ENCODE data around the gene PCYT1A. TPM values are rescaled to one million over a fixed set of nuclear protein-coding genes. Genes with fewer than 3 reads are reported as not detected.
"Not testable (repeated sequence)": the region's sequence is repeated elsewhere in the genome, so short reads cannot be mapped to it uniquely, and the experiment has no call there.

PCYT1A gene
- total RNA-seq, 2 experiments from 2014 or later = 73.3 to 74.9 TPM

- Mint-ChIP-seq H3K36me3 (ENCODE audit: low read depth) (peaks cover 2% of the 10 kb centered on the region), H3K27me3 (no peaks in the 10 kb centered on the region)
Observed at GRCh38 chr3:196192036-196192523, 95.4 kb downstream of the PCYT1A start.

GRCh38 chr3:196189566-196190347 lies 97.8 kb downstream of the PCYT1A start:
- Mint-ChIP-seq H3K4me3 (no peak overlapping the region), H3K27ac (no peak overlapping the region), H3K36me3 (ENCODE audit: low read depth) (peaks cover 2% of the 10 kb centered on the region), H3K4me1 (peaks cover 52% of the 10 kb centered on the region), H3K27me3 (no peaks in the 10 kb centered on the region), H3K9me3 (no peaks in the 10 kb centered on the region)
- ChIA-PET CTCF (interaction anchor here (1.4 kb wide), 1 partner anchor 10 kb away, joined by 3 read pairs; no protein-coding TSS in a partner anchor), POLR2A (interaction anchor here (0.9 to 5.1 kb wide), 3 partner anchors 9 to 111 kb away, joined by 3 to 71 read pairs (median 3); no protein-coding TSS in a partner anchor)
- DNase-seq = no peak

More at GRCh38 chr3:196192036-196192523, 95.4 kb downstream of the PCYT1A start:
- Mint-ChIP-seq H3K27ac (peak overlapping the region; percentile 95), H3K4me3 (peak overlapping the region; percentile 34), H3K9me3 (no peaks in the 10 kb centered on the region), H3K4me1 (peaks cover 58% of the 10 kb centered on the region)
- ChIA-PET CTCF (interaction anchor here (0.6 to 9.5 kb wide), 7 partner anchors 9 to 342 kb away, joined by 3 to 167 read pairs (median 5); no protein-coding TSS in a partner anchor), POLR2A (interaction anchor here (0.9 to 9.4 kb wide), 4 partner anchors 11 to 520 kb away, joined by 3 to 158 read pairs (median 37); partner anchors contain the start of genes CEP19, PIGX and TFRC)
- peak; percentile 58 for DNase-seq

- H3K27ac Mint-ChIP-seq = peak overlapping the region; percentile 80
- no peaks in the 10 kb centered on the region for H3K36me3 Mint-ChIP-seq (ENCODE audit: low read depth)
- H3K27me3 Mint-ChIP-seq = no peaks in the 10 kb centered on the region
- peak overlapping the region; percentile 33 for H3K4me3 Mint-ChIP-seq
- H3K9me3 Mint-ChIP-seq = no peaks in the 10 kb centered on the region
- POLR2A ChIA-PET = interaction anchor here (1.0 to 11.2 kb wide), 5 partner anchors 10 to 112 kb away, joined by 3 to 237 read pairs (median 4); no protein-coding TSS in a partner anchor
- CTCF ChIA-PET = interaction anchor here (0.6 to 1.8 kb wide), 5 partner anchors 10 to 113 kb away, joined by 3 to 7 read pairs (median 3); no protein-coding TSS in a partner anchor
- peak; percentile 50 for DNase-seq
- peaks cover 49% of the 10 kb centered on the region for H3K4me1 Mint-ChIP-seq
Observed at GRCh38 chr3:196186651-196187573, 100.6 kb downstream of the PCYT1A start.

GRCh38 chr3:196184881-196185280 lies 102.6 kb downstream of the PCYT1A start:
- H3K27me3 Mint-ChIP-seq = no peaks in the 10 kb centered on the region
- H3K9me3 Mint-ChIP-seq = no peaks in the 10 kb centered on the region
- POLR2A ChIA-PET = interaction anchor here (11.2 kb wide), 1 partner anchor 110 kb away, joined by 237 read pairs; no protein-coding TSS in a partner anchor
- DNase-seq = no peak
- CTCF ChIA-PET = no interaction called here
- H3K27ac Mint-ChIP-seq = no peak overlapping the region
- H3K4me3 Mint-ChIP-seq = no peak overlapping the region
- H3K36me3 Mint-ChIP-seq (ENCODE audit: low read depth) = no peaks in the 10 kb centered on the region
- peaks cover 62% of the 10 kb centered on the region for H3K4me1 Mint-ChIP-seq

- peak overlapping the region; percentile 100 for H3K27ac Mint-ChIP-seq
- not testable (repeated sequence) for H3K36me3 Mint-ChIP-seq (ENCODE audit: low read depth); H3K4me3 Mint-ChIP-seq; H3K9me3 Mint-ChIP-seq; DNase-seq; H3K27me3 Mint-ChIP-seq
- peaks cover 69% of the 10 kb centered on the region for H3K4me1 Mint-ChIP-seq
- ChIA-PET CTCF (interaction anchor here (3.2 kb wide), 1 partner anchor 111 kb away, joined by 17 read pairs; no protein-coding TSS in a partner anchor), POLR2A (interaction anchor here (11.2 kb wide), 1 partner anchor 109 kb away, joined by 237 read pairs; no protein-coding TSS in a partner anchor)
Observed at GRCh38 chr3:196184169-196184432, 103.4 kb downstream of the PCYT1A start.

- Mint-ChIP-seq H3K4me1 (peaks cover 65% of the 10 kb centered on the region), H3K27me3 (no peaks in the 10 kb centered on the region), H3K36me3 (ENCODE audit: low read depth) (peaks cover 4% of the 10 kb centered on the region), H3K27ac (peak overlapping the region; percentile 100), H3K4me3 (no peak overlapping the region), H3K9me3 (no peaks in the 10 kb centered on the region)
- DNase-seq = no peak
- CTCF ChIA-PET = interaction anchor here (0.6 to 3.2 kb wide), 4 partner anchors 13 to 108 kb away, joined by 3 to 17 read pairs (median 4); no protein-coding TSS in a partner anchor
- POLR2A ChIA-PET = interaction anchor here (0.6 to 11.2 kb wide), 8 partner anchors 12 to 114 kb away, joined by 3 to 237 read pairs (median 12); no protein-coding TSS in a partner anchor
Observed at GRCh38 chr3:196181127-196181546, 106.4 kb downstream of the PCYT1A start.

GRCh38 chr3:196180346-196180745 lies 107.2 kb downstream of the PCYT1A start:
- POLR2A ChIA-PET = interaction anchor here (0.8 to 11.2 kb wide), 14 partner anchors 10 to 137 kb away, joined by 3 to 237 read pairs (median 8); partner anchors contain the start of gene DYNLT2B
- no peak for DNase-seq
- CTCF ChIA-PET = interaction anchor here (0.9 to 2.6 kb wide), 13 partner anchors 10 to 286 kb away, joined by 3 to 12 read pairs (median 4); no protein-coding TSS in a partner anchor
- Mint-ChIP-seq H3K36me3 (ENCODE audit: low read depth) (peaks cover 4% of the 10 kb centered on the region), H3K9me3 (no peaks in the 10 kb centered on the region), H3K27me3 (no peaks in the 10 kb centered on the region), H3K4me3 (peak overlapping the region; percentile 38), H3K4me1 (peaks cover 65% of the 10 kb centered on the region), H3K27ac (peak overlapping the region; percentile 100)

Other genes starting within 250 kb of the PCYT1A start
- gene TFRC, start 205.6 kb downstream of the PCYT1A start, total RNA-seq = 100 to 1,000 TPM; 326 to 330 TPM
- under 1 TPM in 1 of 2 experiments, not detected in 1; 0.63 TPM for gene ZDHHC19, start 76.3 kb downstream of the PCYT1A start, total RNA-seq
- not detected for gene SLC51A, start 71.2 kb downstream of the PCYT1A start, total RNA-seq
- gene DYNLT2B, start 30.5 kb upstream of the PCYT1A start, total RNA-seq = 10 to 100 TPM; 21.1 to 24.0 TPM
- gene TM4SF19, start 50.7 kb upstream of the PCYT1A start, total RNA-seq = not detected
- 10 to 100 TPM; 55.9 to 60.5 TPM for gene UBXN7, start 144.7 kb upstream of the PCYT1A start, total RNA-seq
- gene RNF168, start 216.0 kb upstream of the PCYT1A start, total RNA-seq = 10 to 100 TPM; 45.0 to 45.6 TPM
- gene SMCO1, start 227.6 kb upstream of the PCYT1A start, total RNA-seq = not detected